ENCODE results near the gene GMIP.

Gene GMIP

DNA sequence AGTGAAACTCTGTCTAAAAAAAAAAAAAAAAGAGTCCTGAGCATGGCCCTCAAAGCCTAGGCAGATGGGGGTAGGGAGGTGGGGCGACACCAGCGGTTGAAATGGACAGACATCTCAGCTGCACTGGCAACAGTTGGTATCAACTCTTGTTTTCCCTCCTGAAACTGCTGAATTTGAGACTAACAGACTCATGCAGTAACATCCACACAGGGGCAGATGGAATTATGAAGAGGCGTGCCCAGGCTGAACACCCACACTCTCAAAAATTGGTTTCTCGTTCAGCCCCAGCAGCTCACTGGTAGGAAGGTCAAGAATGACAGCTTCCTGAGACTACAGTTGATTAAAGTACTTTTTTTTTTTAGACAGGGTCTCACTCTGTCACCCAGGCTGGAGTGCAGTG, 49.1 kb downstream of the GMIP start:
- H3K27ac ChIP-seq (ENCODE audit: poor library complexity, severe bottlenecking): no peak overlapping the region
- no peaks in the 10 kb centered on the region for H3K9me3 ChIP-seq (ENCODE audit: severe bottlenecking)
- no peak overlapping the region for H3K4me3 ChIP-seq (ENCODE audit: severe bottlenecking)
- peaks cover 19% of the 10 kb centered on the region for H3K4me1 ChIP-seq (ENCODE audit: insufficient read depth, poor library complexity, severe bottlenecking)
- DNase-seq (ENCODE audit: low spot score) (no peak), ATAC-seq (ENCODE audit: low read depth) (no peak)
- TF ChIP-seq, protein P1, sequence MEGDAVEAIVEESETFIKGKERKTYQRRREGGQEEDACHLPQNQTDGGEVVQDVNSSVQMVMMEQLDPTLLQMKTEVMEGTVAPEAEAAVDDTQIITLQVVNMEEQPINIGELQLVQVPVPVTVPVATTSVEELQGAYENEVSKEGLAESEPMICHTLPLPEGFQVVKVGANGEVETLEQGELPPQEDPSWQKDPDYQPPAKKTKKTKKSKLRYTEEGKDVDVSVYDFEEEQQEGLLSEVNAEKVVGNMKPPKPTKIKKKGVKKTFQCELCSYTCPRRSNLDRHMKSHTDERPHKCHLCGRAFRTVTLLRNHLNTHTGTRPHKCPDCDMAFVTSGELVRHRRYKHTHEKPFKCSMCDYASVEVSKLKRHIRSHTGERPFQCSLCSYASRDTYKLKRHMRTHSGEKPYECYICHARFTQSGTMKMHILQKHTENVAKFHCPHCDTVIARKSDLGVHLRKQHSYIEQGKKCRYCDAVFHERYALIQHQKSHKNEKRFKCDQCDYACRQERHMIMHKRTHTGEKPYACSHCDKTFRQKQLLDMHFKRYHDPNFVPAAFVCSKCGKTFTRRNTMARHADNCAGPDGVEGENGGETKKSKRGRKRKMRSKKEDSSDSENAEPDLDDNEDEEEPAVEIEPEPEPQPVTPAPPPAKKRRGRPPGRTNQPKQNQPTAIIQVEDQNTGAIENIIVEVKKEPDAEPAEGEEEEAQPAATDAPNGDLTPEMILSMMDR (IDR thresholded peaks at IDR 0.05; ENCODE audit: poor library complexity, severe bottlenecking): no peak
- no peaks in the 10 kb centered on the region for H3K36me3 ChIP-seq (ENCODE audit: low read depth)
- H3K27me3 ChIP-seq (ENCODE audit: insufficient read depth, poor library complexity, severe bottlenecking): no peaks in the 10 kb centered on the region

DNA sequence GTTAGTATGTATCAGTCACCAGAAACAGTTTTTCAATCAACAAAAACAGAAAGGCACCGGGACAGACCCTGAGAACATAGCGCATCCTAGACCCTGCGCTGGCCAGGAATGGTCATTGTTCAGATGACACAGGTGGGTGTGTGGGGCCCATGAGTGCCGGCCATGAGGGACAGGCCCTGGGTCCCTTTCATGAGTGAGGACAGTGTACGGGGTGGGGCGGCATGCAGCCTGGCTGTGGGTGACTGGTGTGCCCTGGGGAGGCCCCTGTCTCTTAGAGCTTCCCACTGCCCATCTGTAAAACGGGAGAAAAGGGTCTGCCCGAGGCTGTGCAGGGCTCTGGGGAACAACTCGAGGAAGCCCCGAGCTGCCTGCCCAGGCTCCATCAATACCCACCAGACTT, 50.8 kb downstream of the GMIP start:
- no peak for DNase-seq (ENCODE audit: low spot score)
- Histone ChIP-seq H3K9me3 (ENCODE audit: severe bottlenecking) (no peaks in the 10 kb centered on the region), H3K4me1 (ENCODE audit: insufficient read depth, poor library complexity, severe bottlenecking) (peaks cover 19% of the 10 kb centered on the region), H3K36me3 (ENCODE audit: low read depth) (no peaks in the 10 kb centered on the region), H3K27ac (ENCODE audit: poor library complexity, severe bottlenecking) (no peak overlapping the region), H3K4me3 (ENCODE audit: severe bottlenecking) (no peak overlapping the region), H3K27me3 (ENCODE audit: insufficient read depth, poor library complexity, severe bottlenecking) (no peaks in the 10 kb centered on the region)
- no peak for ATAC-seq (ENCODE audit: low read depth)
- TF ChIP-seq, protein P1 (IDR thresholded peaks at IDR 0.05; ENCODE audit: poor library complexity, severe bottlenecking): no peak

DNA sequence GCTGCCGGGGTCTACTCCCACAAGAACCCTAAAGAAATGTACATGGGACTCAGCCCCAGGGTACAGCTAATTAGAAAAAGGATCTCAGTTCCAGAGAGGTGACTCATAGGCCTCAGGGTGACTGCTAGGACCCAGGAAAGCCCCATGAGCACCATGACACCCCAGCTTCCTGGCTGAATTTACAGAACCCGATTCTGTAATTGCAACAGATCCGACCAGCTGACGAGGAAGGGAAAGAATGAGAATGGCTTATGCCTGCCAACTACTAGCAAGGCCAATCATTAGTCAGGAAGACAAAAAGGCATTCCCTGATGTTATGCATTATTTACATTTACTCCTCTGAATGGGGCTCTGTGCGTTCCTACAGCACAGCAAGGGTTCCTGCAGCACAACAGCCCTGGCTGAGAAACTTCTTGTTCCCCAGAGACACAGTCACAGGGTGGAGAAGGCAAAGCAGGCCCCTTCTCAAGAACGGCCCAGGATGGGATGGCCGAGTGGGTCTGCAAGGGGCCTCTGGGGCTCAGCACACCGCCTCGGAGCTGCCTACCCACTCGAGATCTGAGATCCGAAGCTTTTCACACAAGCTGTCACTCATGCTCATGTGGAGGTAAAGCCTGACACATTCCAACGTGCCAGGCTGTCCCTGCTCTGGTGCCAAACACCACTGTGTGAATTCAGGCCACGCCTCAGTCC, 52.2 kb downstream of the GMIP start:
- Histone ChIP-seq H3K36me3 (ENCODE audit: low read depth) (no peaks in the 10 kb centered on the region), H3K9me3 (ENCODE audit: severe bottlenecking) (no peaks in the 10 kb centered on the region), H3K27ac (ENCODE audit: poor library complexity, severe bottlenecking) (peak overlapping the region; percentile 74), H3K27me3 (ENCODE audit: insufficient read depth, poor library complexity, severe bottlenecking) (no peaks in the 10 kb centered on the region), H3K4me3 (ENCODE audit: severe bottlenecking) (no peak overlapping the region), H3K4me1 (ENCODE audit: insufficient read depth, poor library complexity, severe bottlenecking) (peaks cover 19% of the 10 kb centered on the region)
- peak; percentile 87 for DNase-seq (ENCODE audit: low spot score)
- ATAC-seq (ENCODE audit: low read depth): peak; percentile 90
- TF ChIP-seq, protein P1 (IDR thresholded peaks at IDR 0.05; ENCODE audit: poor library complexity, severe bottlenecking): no peak

GRCh38 chr19:19588546-19588945, 54.9 kb downstream of the GMIP start:
- Histone ChIP-seq H3K4me3 (ENCODE audit: severe bottlenecking) (no peak overlapping the region), H3K27ac (ENCODE audit: poor library complexity, severe bottlenecking) (no peak overlapping the region), H3K4me1 (ENCODE audit: insufficient read depth, poor library complexity, severe bottlenecking) (peaks cover 14% of the 10 kb centered on the region), H3K9me3 (ENCODE audit: severe bottlenecking) (no peaks in the 10 kb centered on the region), H3K27me3 (ENCODE audit: insufficient read depth, poor library complexity, severe bottlenecking) (no peaks in the 10 kb centered on the region), H3K36me3 (ENCODE audit: low read depth) (no peaks in the 10 kb centered on the region)
- TF ChIP-seq, protein P1 (IDR thresholded peaks at IDR 0.05; ENCODE audit: poor library complexity, severe bottlenecking): no peak
- ATAC-seq (ENCODE audit: low read depth) (peak; percentile 6; the same call in 1 of the 3 replicates), DNase-seq (ENCODE audit: low spot score) (no peak)

- TF ChIP-seq, protein P1 (IDR thresholded peaks at IDR 0.05; ENCODE audit: poor library complexity, severe bottlenecking): no peak
- Histone ChIP-seq H3K4me3 (ENCODE audit: severe bottlenecking) (no peak overlapping the region), H3K9me3 (ENCODE audit: severe bottlenecking) (no peaks in the 10 kb centered on the region), H3K4me1 (ENCODE audit: insufficient read depth, poor library complexity, severe bottlenecking) (peaks cover 14% of the 10 kb centered on the region), H3K36me3 (ENCODE audit: low read depth) (no peaks in the 10 kb centered on the region), H3K27me3 (ENCODE audit: insufficient read depth, poor library complexity, severe bottlenecking) (no peaks in the 10 kb centered on the region), H3K27ac (ENCODE audit: poor library complexity, severe bottlenecking) (no peak overlapping the region)
- DNase-seq (ENCODE audit: low spot score) (no peak), ATAC-seq (ENCODE audit: low read depth) (no peak)
Observed at GRCh38 chr19:19587771-19588170, 55.7 kb downstream of the GMIP start.
